ENCODE data around the gene APOBEC2.
A peak's percentile ranks its signal among the peaks of the same experiment; 100 is the strongest.

APOBEC2 gene

GRCh38 chr6:41056768-41057490, 3.9 kb downstream of the APOBEC2 start:
- DNase-seq (ENCODE audit: low read depth, low spot score): no peak
- H3K27ac ChIP-seq: no peak overlapping the region

- H3K27ac ChIP-seq: no peak overlapping the region
- no peak for DNase-seq (ENCODE audit: low read depth, low spot score)
Measured at GRCh38 chr6:41058783-41059181, 5.8 kb downstream of the APOBEC2 start.

GRCh38 chr6:41059556-41059955, 6.6 kb downstream of the APOBEC2 start:
- H3K27ac ChIP-seq: no peak overlapping the region
- no peak for DNase-seq (ENCODE audit: low read depth, low spot score)

GRCh38 chr6:41061196-41061726, 8.3 kb downstream of the APOBEC2 start:
- H3K27ac ChIP-seq: no peak overlapping the region
- no peak for DNase-seq (ENCODE audit: low read depth, low spot score)

- no peak for DNase-seq (ENCODE audit: low read depth, low spot score)
- H3K27ac ChIP-seq: no peak overlapping the region
Measured at GRCh38 chr6:41062056-41062455, 9.1 kb downstream of the APOBEC2 start.

GRCh38 chr6:41063884-41064285, 10.9 kb downstream of the APOBEC2 start:
- DNase-seq (ENCODE audit: low read depth, low spot score): no peak
- no peak overlapping the region for H3K27ac ChIP-seq

- DNase-seq (ENCODE audit: low read depth, low spot score): no peak
Measured at GRCh38 chr6:41064841-41065240, 11.8 kb downstream of the APOBEC2 start.

GRCh38 chr6:41065550-41066026, 12.6 kb downstream of the APOBEC2 start:
- H3K27ac ChIP-seq: no peak overlapping the region
- DNase-seq (ENCODE audit: low read depth, low spot score): no peak

More at GRCh38 chr6:41064841-41065240, 11.8 kb downstream of the APOBEC2 start:
- H3K27ac ChIP-seq: no peak overlapping the region

- no peak overlapping the region for H3K27ac ChIP-seq
- DNase-seq (ENCODE audit: low read depth, low spot score): peak; percentile 34
Measured at GRCh38 chr6:41066867-41067304, 13.9 kb downstream of the APOBEC2 start.

- no peak for DNase-seq (ENCODE audit: low read depth, low spot score)
- peak overlapping the region; percentile 98 for H3K27ac ChIP-seq
Measured at GRCh38 chr6:41071501-41071922, 18.5 kb downstream of the APOBEC2 start.

GRCh38 chr6:41071923-41072835, 19.2 kb downstream of the APOBEC2 start, which contains the start of gene OARD1:
OARD1 (minus strand) TSS chr6:41072356; CDS start chr6:41071634, 722 bp downstream.
- DNase-seq (ENCODE audit: low read depth, low spot score): peak; percentile 95
- H3K27ac ChIP-seq: peak within 1 kb of the TSS; percentile 98

GRCh38 chr6:41072836-41073202, 19.8 kb downstream of the APOBEC2 start, which contains the start of gene NFYA:
NFYA (plus strand) TSS chr6:41072974; CDS start chr6:41079090, 6,116 bp downstream.
- DNase-seq (ENCODE audit: low read depth, low spot score): no peak
- peak within 1 kb of the TSS; percentile 98 for H3K27ac ChIP-seq

GRCh38 chr6:41073203-41073967, 20.4 kb downstream of the APOBEC2 start:
- peak; percentile 34 for DNase-seq (ENCODE audit: low read depth, low spot score)
- peak overlapping the region; percentile 98 for H3K27ac ChIP-seq

GRCh38 chr6:41073968-41074691, 21.1 kb downstream of the APOBEC2 start:
- peak overlapping the region; percentile 98 for H3K27ac ChIP-seq
- no peak for DNase-seq (ENCODE audit: low read depth, low spot score)

- no peak for DNase-seq (ENCODE audit: low read depth, low spot score)
- H3K27ac ChIP-seq: peak overlapping the region; percentile 98
Measured at GRCh38 chr6:41074692-41075436, 21.9 kb downstream of the APOBEC2 start.

GRCh38 chr6:41075651-41076626, 22.9 kb downstream of the APOBEC2 start:
- H3K27ac ChIP-seq: no peak overlapping the region
- no peak for DNase-seq (ENCODE audit: low read depth, low spot score)

- DNase-seq (ENCODE audit: low read depth, low spot score): no peak
- no peak overlapping the region for H3K27ac ChIP-seq
Measured at GRCh38 chr6:41077536-41077935, 24.5 kb downstream of the APOBEC2 start.

All from epithelial cell of prostate (primary cell).